Kidney (tissue), 14 donors: Measurements from ENCODE around the gene GNG7. TPM values are rescaled to one million over a fixed set of nuclear protein-coding genes. Genes with fewer than 3 reads are reported as not detected.
A peak's percentile ranks its signal among the peaks of the same experiment; 100 is the strongest.

Source experiments
- DNase-seq, 5 donors: peaks; one replicate each; pipeline ENCODE4 v3.0.0-alpha.2; 2013 to 2020
- FAIRE-seq: peaks from 2 replicates; lab custom pipeline; 2012; peaks lifted over from hg19 to GRCh38; lab: Jason Lieb, UNC
- H3K27ac ChIP-seq, 2 donors: one replicate each; pipeline ENCODE4 v1.7.0; 2013; ENCODE audit warnings: low read depth in 2 of 2, low read length in 2 of 2, inconsistent platforms in 1 of 2
- H3K27me3 ChIP-seq: one replicate; pipeline ENCODE4 v1.7.1; 2013; ENCODE audit warnings: low read length, inconsistent platforms; ENCODE audit not compliant: control insufficient read depth, insufficient read depth
- H3K36me3 ChIP-seq, 3 donors: one replicate each; pipeline versions ENCODE4 v1.7.0 to v1.7.1; 2013; ENCODE audit warnings: low read length in 3 of 3, control low read depth in 1 of 3, inconsistent platforms in 1 of 3; ENCODE audit not compliant: insufficient read depth in 3 of 3, control insufficient read depth in 2 of 3
- H3K4me1 ChIP-seq, 3 donors: one replicate each; pipeline versions ENCODE4 v1.7.0 to v1.7.1; 2013; ENCODE audit warnings: low read length in 3 of 3, inconsistent platforms in 1 of 3, low read depth in 1 of 3; ENCODE audit not compliant: control insufficient read depth in 2 of 3, insufficient read depth in 2 of 3
- H3K4me3 ChIP-seq, 3 donors: one replicate each; pipeline versions ENCODE4 v1.7.0 to v1.8.1; 2013; ENCODE audit warnings: low read length in 3 of 3, control low read depth in 1 of 3, inconsistent platforms in 1 of 3
- H3K9ac ChIP-seq, 3 donors: one replicate each; pipeline versions ENCODE4 v1.7.0 to v1.7.1; 2013; ENCODE audit warnings: low read length in 3 of 3, control low read depth in 1 of 3, inconsistent platforms in 1 of 3
- H3K9me3 ChIP-seq, 3 donors: one replicate each; pipeline versions ENCODE4 v1.7.0 to v1.7.1; 2013; ENCODE audit warnings: low read length in 3 of 3, control low read depth in 1 of 3, inconsistent platforms in 1 of 3; ENCODE audit not compliant: control insufficient read depth in 2 of 3, insufficient read depth in 1 of 3
- intact Hi-C: fragments of 100-400 bp; cut with DNase I; formaldehyde crosslinking; loops from one replicate; pipeline ENCODE4 v1.11.1; 2022
- polyA plus RNA-seq: library from polyadenylated mRNA; stranded (reverse); fragments of 350-450 nt; fragmentation: Illumina TruSeq; extraction: RNeasy Lipid Tissue Mini Kit (QIAGEN cat#74804); gene quantifications from one replicate; pipeline ENCODE4 v1.2.3, GENCODE V29; 2014; ENCODE audit warnings: low read depth, low replicate concordance; ENCODE audit not compliant: insufficient read depth
- total RNA-seq: library from RNA; stranded (reverse); fragmentation: NEBNext Ultra II Directional; extraction: Animal tissue kit (Norgen Biotek cat#: 25700); gene quantifications from one replicate; pipeline ENCODE4 v1.2.1, GENCODE V29; 2021
- TF ChIP-seq, protein P1 (sequence below): IDR thresholded peaks from 3 replicates; pipeline ENCODE4 v1.5.1; 2012; ENCODE audit warnings: mild to moderate bottlenecking, moderate library complexity, borderline replicate concordance; ENCODE audit not compliant: insufficient read depth; ENCODE audit errors: extremely low read depth
- donor health status: control.
- donor health status: control.
- donor health status: control.
- donor health status: control.
- donor health status: control.
- donor health status: DM: yes; HTN: yes; CAD: no.
- donor health status: Normal renal cell carcinoma (clear cell type).

Gene GNG7
- total and polyA plus RNA-seq, 2 donors from 2014 or later: 9.9 to 13.4 TPM

- H3K36me3 ChIP-seq: no peaks in the 10 kb centered on the region
- FAIRE-seq: no peak
Measured at GRCh38 chr19:2711875-2712205, 9.3 kb upstream of the GNG7 start.

GRCh38 chr19:2711172-2711874 is 8.8 kb upstream of the GNG7 start:
- no peak for FAIRE-seq
- H3K27ac ChIP-seq: no peak overlapping the region
- TF ChIP-seq, protein P1, sequence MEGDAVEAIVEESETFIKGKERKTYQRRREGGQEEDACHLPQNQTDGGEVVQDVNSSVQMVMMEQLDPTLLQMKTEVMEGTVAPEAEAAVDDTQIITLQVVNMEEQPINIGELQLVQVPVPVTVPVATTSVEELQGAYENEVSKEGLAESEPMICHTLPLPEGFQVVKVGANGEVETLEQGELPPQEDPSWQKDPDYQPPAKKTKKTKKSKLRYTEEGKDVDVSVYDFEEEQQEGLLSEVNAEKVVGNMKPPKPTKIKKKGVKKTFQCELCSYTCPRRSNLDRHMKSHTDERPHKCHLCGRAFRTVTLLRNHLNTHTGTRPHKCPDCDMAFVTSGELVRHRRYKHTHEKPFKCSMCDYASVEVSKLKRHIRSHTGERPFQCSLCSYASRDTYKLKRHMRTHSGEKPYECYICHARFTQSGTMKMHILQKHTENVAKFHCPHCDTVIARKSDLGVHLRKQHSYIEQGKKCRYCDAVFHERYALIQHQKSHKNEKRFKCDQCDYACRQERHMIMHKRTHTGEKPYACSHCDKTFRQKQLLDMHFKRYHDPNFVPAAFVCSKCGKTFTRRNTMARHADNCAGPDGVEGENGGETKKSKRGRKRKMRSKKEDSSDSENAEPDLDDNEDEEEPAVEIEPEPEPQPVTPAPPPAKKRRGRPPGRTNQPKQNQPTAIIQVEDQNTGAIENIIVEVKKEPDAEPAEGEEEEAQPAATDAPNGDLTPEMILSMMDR: no peak
- no peaks in the 10 kb centered on the region for H3K27me3 ChIP-seq
- peak in 1 of 5 donors; percentile 25 for DNase-seq
- H3K36me3 ChIP-seq: no peaks in the 10 kb centered on the region
- H3K4me3 ChIP-seq: no peak overlapping the region
- peaks cover 0 to 10% (median 2%) of the 10 kb centered on the region in 3 donors for H3K9me3 ChIP-seq
- H3K9ac ChIP-seq: no peak overlapping the region
- intact Hi-C loops: no loop called here
- no peaks in the 10 kb centered on the region for H3K4me1 ChIP-seq

More at GRCh38 chr19:2711875-2712205, 9.3 kb upstream of the GNG7 start:
- peaks cover 0 to 10% (median 2%) of the 10 kb centered on the region in 3 donors for H3K9me3 ChIP-seq
- no peaks in the 10 kb centered on the region for H3K27me3 ChIP-seq
- H3K9ac ChIP-seq: no peak overlapping the region
- H3K4me1 ChIP-seq: no peaks in the 10 kb centered on the region
- no peak overlapping the region for H3K27ac ChIP-seq
- intact Hi-C loops: no loop called here
- no peak overlapping the region for H3K4me3 ChIP-seq
- TF ChIP-seq, protein P1: no peak
- no peak for DNase-seq

GRCh38 chr19:2706251-2706650 is 3.8 kb upstream of the GNG7 start:
- H3K4me1 ChIP-seq: peaks cover 0 to 8% (median under 1%) of the 10 kb centered on the region in 3 donors
- no peak for FAIRE-seq

More at GRCh38 chr19:2706251-2706650, 3.8 kb upstream of the GNG7 start:
- TF ChIP-seq, protein P1: no peak
- H3K4me3 ChIP-seq: no peak overlapping the region
- no peak overlapping the region for H3K9ac ChIP-seq
- DNase-seq: no peak
- H3K27ac ChIP-seq: no peak overlapping the region
- intact Hi-C loops: no loop called here
- H3K9me3 ChIP-seq: no peaks in the 10 kb centered on the region
- no peaks in the 10 kb centered on the region for H3K36me3 ChIP-seq
- peaks cover 3% of the 10 kb centered on the region for H3K27me3 ChIP-seq
